PC-9 (cell line): ENCODE results near the gene IFT22. TPM values are rescaled to one million over a fixed set of nuclear protein-coding genes. Genes with fewer than 3 reads are reported as not detected.

ENCODE experiments used
- BruUV-seq: library from RNA; stranded (reverse); fragments of 400-500 nt; replicated peaks from 2 replicates; lab custom pipeline; 2021; lab: Mats Ljungman, UMichigan
- CTCF ChIA-PET: fragments of 300-600 bp; sonication (Branson Sonifier 250); formaldehyde crosslinking; loops from one replicate; lab custom pipeline; 2022; ENCODE audit warnings: antibody characterized with exemption; lab: Charles Lee
- POLR2A ChIA-PET: fragments of 300-600 bp; sonication (Branson Sonifier 250); formaldehyde crosslinking; loops from one replicate; lab custom pipeline; 2022; ENCODE audit warnings: antibody characterized with exemption; ENCODE audit not compliant: unreplicated experiment; lab: Charles Lee
- DNase-seq, 2 experiments: peaks; one replicate each; pipeline versions ENCODE4 v3.0.0 to v3.0.0-alpha.2; 2015 to 2022; ENCODE audit warnings: mixed read lengths in 1 of 2
- H2AFZ ChIP-seq: fragments of 200-600 bp; sonication (generic); 2 replicates; pipeline ENCODE4 v1.8.1; 2017; ENCODE audit warnings: antibody characterized with exemption
- H3F3A ChIP-seq: fragments of 200-600 bp; sonication (generic); 2 replicates; pipeline ENCODE4 v1.8.1; 2017; ENCODE audit warnings: antibody characterized with exemption, mild to moderate bottlenecking, low read depth; ENCODE audit not compliant: insufficient read depth
- H3K27ac ChIP-seq: fragments of 200-600 bp; sonication (generic); 2 replicates; pipeline ENCODE4 v1.6.1; 2016; ENCODE audit warnings: mixed run types
- H3K27me3 ChIP-seq: fragments of 200-600 bp; sonication (generic); 2 replicates; pipeline ENCODE4 v1.6.1; 2016; ENCODE audit warnings: low read depth, mixed run types; ENCODE audit not compliant: insufficient read depth
- H3K36me3 ChIP-seq: fragments of 200-600 bp; sonication (generic); 2 replicates; pipeline ENCODE4 v1.6.1; 2016; ENCODE audit warnings: low read depth, mixed run types
- H3K4me1 ChIP-seq: fragments of 200-600 bp; sonication (generic); replicated peaks from 2 replicates; pipeline ENCODE4 v1.6.1; 2016; ENCODE audit warnings: mixed run types; ENCODE audit not compliant: insufficient read depth
- H3K4me2 ChIP-seq: fragments of 200-600 bp; sonication (generic); 2 replicates; pipeline ENCODE4 v1.6.1; 2017; ENCODE audit warnings: mixed run types
- H3K4me3 ChIP-seq: fragments of 200-600 bp; sonication (generic); 2 replicates; pipeline ENCODE4 v1.6.1; 2016; ENCODE audit warnings: mixed run types
- H3K79me2 ChIP-seq: fragments of 200-600 bp; sonication (generic); 2 replicates; pipeline ENCODE4 v1.6.1; 2017; ENCODE audit warnings: low read depth, mixed run types
- H3K9me2 ChIP-seq: fragments of 200-600 bp; sonication (generic); 2 replicates; pipeline ENCODE4 v1.8.1; 2017; ENCODE audit warnings: mild to moderate bottlenecking; ENCODE audit not compliant: insufficient read depth
- H3K9me3 ChIP-seq: fragments of 200-600 bp; sonication (generic); 2 replicates; pipeline ENCODE4 v1.8.1; 2016; ENCODE audit warnings: low read depth; ENCODE audit not compliant: insufficient read depth
- H4K20me1 ChIP-seq: fragments of 200-600 bp; sonication (generic); 2 replicates; pipeline ENCODE4 v1.8.1; 2017; ENCODE audit not compliant: insufficient read depth
- EZH2 ChIP-seq: fragments of 200-600 bp; sonication (generic); IDR thresholded peaks from 2 replicates; pipeline ENCODE4 v1.8.0; 2017; ENCODE audit warnings: antibody characterized with exemption, low read depth
- intact Hi-C: fragments of 100-400 bp; cut with micrococcal nuclease; formaldehyde crosslinking; loops from one replicate; pipeline ENCODE4 v1.10.0; 2022; ENCODE audit not compliant: unreplicated experiment
- total RNA-seq: library from RNA; stranded (reverse); gene quantifications from 2 replicates; pipeline ENCODE4 v1.2.3, GENCODE V29; 2021
- TF ChIP-seq, protein P1 (sequence below): fragments of 200-600 bp; sonication (generic); conservative IDR thresholded peaks from 2 replicates; pipeline ENCODE4 v1.6.1; 2017; ENCODE audit warnings: mixed run types, antibody characterized with exemption, mild to moderate bottlenecking, moderate library complexity

The IFT22 gene
- total RNA-seq, 1 experiment from 2014 or later: 53.0 TPM

DNA sequence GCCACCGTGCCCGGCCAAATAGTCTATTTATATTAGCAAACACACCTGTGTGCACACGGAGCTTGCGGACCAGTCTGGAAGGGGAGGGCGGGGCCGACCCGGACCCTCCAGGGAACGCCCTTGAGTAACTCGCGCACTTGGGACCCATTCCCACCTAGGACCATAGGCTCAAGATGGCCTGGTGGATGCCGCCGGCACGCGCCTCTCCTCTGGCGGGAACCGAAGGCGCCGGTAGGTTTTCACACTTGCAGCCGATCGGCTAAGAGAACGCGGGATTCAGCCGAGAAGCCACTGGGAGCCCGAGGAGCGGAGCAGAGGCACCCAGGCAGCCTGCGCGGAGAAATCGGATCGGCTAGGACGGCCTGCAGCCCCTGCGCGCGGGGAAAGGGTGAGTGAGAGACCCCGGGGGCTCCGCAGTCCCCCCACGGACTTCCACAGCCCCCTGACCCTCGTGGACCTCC lies 18.9 kb downstream of the IFT22 start:
- TF ChIP-seq EZH2: no peak
- TF ChIP-seq, protein P1, sequence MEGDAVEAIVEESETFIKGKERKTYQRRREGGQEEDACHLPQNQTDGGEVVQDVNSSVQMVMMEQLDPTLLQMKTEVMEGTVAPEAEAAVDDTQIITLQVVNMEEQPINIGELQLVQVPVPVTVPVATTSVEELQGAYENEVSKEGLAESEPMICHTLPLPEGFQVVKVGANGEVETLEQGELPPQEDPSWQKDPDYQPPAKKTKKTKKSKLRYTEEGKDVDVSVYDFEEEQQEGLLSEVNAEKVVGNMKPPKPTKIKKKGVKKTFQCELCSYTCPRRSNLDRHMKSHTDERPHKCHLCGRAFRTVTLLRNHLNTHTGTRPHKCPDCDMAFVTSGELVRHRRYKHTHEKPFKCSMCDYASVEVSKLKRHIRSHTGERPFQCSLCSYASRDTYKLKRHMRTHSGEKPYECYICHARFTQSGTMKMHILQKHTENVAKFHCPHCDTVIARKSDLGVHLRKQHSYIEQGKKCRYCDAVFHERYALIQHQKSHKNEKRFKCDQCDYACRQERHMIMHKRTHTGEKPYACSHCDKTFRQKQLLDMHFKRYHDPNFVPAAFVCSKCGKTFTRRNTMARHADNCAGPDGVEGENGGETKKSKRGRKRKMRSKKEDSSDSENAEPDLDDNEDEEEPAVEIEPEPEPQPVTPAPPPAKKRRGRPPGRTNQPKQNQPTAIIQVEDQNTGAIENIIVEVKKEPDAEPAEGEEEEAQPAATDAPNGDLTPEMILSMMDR: no peak
- no peak for DNase-seq
- H4K20me1 ChIP-seq: no peaks in the 10 kb centered on the region
- H3K27me3 ChIP-seq: peaks cover 16% of the 10 kb centered on the region
- H3F3A ChIP-seq: peaks cover 6% of the 10 kb centered on the region; the same call in 1 of the 2 replicates
- BruUV-seq: no TSS peak
- CTCF ChIA-PET: no interaction called here
- no peaks in the 10 kb centered on the region for H3K79me2 ChIP-seq
- H2AFZ ChIP-seq: no peak overlapping the region
- H3K4me3 ChIP-seq: no peak overlapping the region
- no peaks in the 10 kb centered on the region for H3K36me3 ChIP-seq
- H3K27ac ChIP-seq: no peak overlapping the region
- no peaks in the 10 kb centered on the region for H3K9me2 ChIP-seq
- POLR2A ChIA-PET: no interaction called here
- intact Hi-C loops: no loop called here
- no peak overlapping the region for H3K4me2 ChIP-seq
- H3K4me1 ChIP-seq: no peaks in the 10 kb centered on the region
- H3K9me3 ChIP-seq: peaks cover 3% of the 10 kb centered on the region; the same call in 1 of the 2 replicates

DNA sequence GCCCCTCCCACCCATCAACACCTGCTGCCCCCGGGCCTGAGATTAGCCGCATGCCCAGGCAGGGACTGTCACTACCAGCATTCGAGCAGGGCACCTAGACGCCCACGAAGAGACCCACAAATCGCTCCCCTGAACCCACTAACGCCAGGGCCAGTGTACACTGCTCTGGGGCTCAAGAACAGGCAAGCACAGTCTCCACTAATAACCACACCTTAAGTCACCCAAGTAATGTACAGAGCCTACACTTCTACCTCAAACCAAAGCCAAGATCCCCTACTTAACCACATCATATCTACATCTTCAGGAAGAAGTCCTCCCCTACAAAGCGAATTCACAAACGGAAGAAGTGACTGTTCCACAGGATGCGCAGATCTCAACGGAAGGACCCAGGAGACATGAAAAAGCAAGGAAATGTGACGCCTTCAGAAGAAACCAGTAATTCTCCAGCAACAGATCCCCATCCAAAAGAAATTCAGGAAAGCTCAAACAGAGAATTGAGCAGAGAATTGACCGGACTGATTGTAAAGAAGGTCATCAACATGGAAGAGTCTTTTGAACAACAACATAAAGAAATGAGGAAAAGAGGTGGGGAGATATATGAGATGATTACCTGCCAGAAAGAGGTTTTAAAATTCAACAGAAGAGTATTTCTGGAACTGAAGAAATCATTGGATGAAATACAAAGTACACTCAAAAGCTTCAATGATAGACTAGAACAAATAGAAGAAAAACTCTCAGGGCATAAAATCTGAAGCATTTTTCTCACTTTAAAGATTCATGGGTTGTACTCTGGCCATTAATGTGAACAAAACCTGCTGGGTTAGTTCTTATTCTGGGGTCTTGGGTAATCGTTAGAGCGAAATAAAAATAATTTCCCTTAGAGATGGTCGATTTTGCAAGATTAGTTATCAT lies 20.9 kb downstream of the IFT22 start:
- peaks cover 3% of the 10 kb centered on the region; the same call in 1 of the 2 replicates for H3K9me3 ChIP-seq
- H3K36me3 ChIP-seq: no peaks in the 10 kb centered on the region
- H3K27me3 ChIP-seq: peaks cover 16% of the 10 kb centered on the region
- BruUV-seq: no TSS peak
- TF ChIP-seq, protein P1: no peak
- no peak for TF ChIP-seq EZH2
- no peaks in the 10 kb centered on the region for H4K20me1 ChIP-seq
- ChIA-PET CTCF (no interaction called here), POLR2A (no interaction called here)
- H3K4me2 ChIP-seq: no peak overlapping the region
- no peak overlapping the region for H2AFZ ChIP-seq
- no peak overlapping the region for H3K4me3 ChIP-seq
- no peak for DNase-seq
- H3K79me2 ChIP-seq: no peaks in the 10 kb centered on the region
- intact Hi-C loops: no loop called here
- H3F3A ChIP-seq: peaks cover 6% of the 10 kb centered on the region; the same call in 1 of the 2 replicates
- no peaks in the 10 kb centered on the region for H3K4me1 ChIP-seq
- no peak overlapping the region for H3K27ac ChIP-seq
- H3K9me2 ChIP-seq: no peaks in the 10 kb centered on the region

DNA sequence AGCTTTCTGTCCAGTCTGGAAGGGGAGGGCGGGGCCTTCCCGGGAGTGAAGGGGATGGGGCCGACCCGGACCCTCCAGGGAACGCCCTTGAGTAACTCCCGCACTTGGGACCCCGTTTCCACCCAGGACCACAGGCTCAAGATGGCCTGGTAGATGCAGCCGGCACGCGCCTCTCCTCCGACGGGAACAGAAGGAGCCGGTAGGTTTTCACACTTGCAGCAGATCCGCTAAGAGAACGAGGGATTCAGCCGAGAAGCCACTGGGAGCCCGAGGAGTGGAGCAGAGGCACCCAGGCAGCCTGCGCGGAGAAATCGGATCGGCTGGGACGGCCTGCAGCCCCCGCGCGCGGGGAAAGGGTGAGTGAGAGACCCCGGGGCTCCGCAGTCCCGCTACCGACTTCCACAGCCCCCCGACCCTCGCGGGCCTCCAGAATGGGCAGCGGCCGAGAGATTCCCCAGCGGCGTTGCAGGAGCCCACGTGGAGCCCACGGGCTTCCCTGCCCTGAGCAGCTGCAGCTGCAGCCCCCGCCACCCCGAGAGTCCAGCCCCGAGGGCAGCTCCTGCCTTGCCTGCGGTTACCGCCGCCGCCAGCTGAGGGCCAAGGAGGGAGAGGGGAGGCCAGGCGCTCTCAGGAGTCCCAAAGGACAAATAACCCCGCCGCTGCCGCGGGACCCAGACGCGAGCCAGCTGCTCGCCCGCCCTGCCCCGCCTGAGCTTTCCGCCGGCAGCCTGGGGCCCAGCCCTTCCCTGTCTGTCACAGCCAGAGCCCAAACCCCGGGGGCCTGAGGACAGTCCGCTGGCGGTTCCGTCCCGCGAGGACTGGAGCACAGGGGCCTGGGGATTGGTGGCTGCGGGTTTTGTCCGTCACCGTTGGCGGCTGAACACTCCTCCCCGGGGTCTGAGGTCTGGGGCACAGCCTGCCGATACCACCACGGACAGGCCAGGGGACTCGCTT lies 21.8 kb downstream of the IFT22 start:
- Histone ChIP-seq H3K79me2 (no peaks in the 10 kb centered on the region), H3K4me2 (no peak overlapping the region), H3K27ac (no peak overlapping the region), H3K27me3 (peaks cover 16% of the 10 kb centered on the region), H2AFZ (no peak overlapping the region), H3K4me1 (no peaks in the 10 kb centered on the region), H3K36me3 (no peaks in the 10 kb centered on the region), H3F3A (peaks cover 6% of the 10 kb centered on the region; the same call in 1 of the 2 replicates), H3K4me3 (no peak overlapping the region), H4K20me1 (no peaks in the 10 kb centered on the region), H3K9me3 (peaks cover 3% of the 10 kb centered on the region; the same call in 1 of the 2 replicates), H3K9me2 (no peaks in the 10 kb centered on the region)
- DNase-seq: no peak
- POLR2A ChIA-PET: no interaction called here
- BruUV-seq: no TSS peak
- no peak for TF ChIP-seq EZH2
- TF ChIP-seq, protein P1: no peak
- CTCF ChIA-PET: no interaction called here
- intact Hi-C loops: no loop called here
